ENCODE measurements around the gene CDK5. TPM values are rescaled to one million over a fixed set of nuclear protein-coding genes. Genes with fewer than 3 reads are reported as not detected.

The CDK5 gene
- total and polyA plus RNA-seq, 9 of the 15 experiments (the other 6 are each of a cell fraction or from before 2014, with no cell fraction given) = 3.2 to 38.0 (median 27.5) TPM

DNA sequence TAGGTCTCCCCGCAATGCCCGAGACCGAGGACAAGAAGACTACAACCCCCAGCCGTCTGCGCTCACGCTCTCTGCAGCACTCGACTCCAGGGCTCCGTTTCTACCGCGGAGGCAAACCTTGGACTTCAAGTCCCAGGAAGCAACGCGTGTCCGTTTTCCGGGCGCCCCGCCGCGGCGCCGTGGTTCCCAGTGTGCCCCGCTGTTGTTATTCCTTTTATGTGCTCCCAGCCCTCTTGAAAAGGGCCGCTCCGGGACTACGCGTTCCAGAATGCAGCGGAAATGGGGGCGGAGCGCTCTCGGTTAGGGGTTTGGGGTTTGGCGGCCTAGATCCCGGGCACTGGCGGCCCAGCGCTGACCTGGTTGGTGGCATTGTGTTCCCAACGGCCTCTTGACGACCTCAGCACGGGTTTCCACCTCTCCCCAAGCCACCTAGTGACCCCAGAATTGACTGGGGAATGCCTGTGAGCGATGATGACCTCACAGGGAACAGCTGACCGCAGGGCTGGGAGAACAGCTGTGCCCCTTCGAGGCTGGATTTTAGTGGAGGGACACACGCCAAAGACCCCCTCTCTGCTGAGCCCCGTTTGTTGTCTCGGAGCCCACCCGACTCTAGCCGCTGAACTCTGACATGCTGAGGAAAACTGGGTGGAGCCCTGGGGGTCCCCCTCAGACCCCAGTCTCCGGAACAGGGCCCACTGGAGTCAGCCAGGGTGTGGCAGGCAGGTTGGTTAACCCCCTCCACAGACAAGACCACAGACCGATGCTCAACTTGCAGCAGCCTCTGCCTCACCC, 488 bp upstream of the CDK5 start (continued):
- peak; percentile 95 for TF ChIP-seq CXXC5 (CRISPR knock-in tag; IDR thresholded peaks at IDR 0.05)
- peak; percentile 73 for TF ChIP-seq GATAD2A (IDR thresholded peaks at IDR 0.05)
- peak; percentile 56; the same call in 1 of the 2 replicates for TF ChIP-seq TOE1 (IDR thresholded peaks at IDR 0.05; ENCODE audit: borderline replicate concordance)
- no peak for TF ChIP-seq TOE1 (CRISPR knock-in tag; IDR thresholded peaks at IDR 0.05; ENCODE audit: borderline replicate concordance, low read depth)
- TF ChIP-seq TAL1 (IDR thresholded peaks at IDR 0.05) = no peak
- peak; percentile 21; the same call in 1 of the 2 replicates for TF ChIP-seq HINFP (tag; conservative IDR thresholded peaks at IDR 0.05; ENCODE audit: low read depth)
- no peak for TF ChIP-seq ZNF133 (CRISPR knock-in tag; IDR thresholded peaks at IDR 0.05)
- peak; percentile 61; the same call in 1 of the 2 replicates for TF ChIP-seq SREBF1 (IDR thresholded peaks at IDR 0.05; ENCODE audit: borderline replicate concordance, low read depth, low read length)
- TF ChIP-seq ZNF217 (CRISPR knock-in tag; IDR thresholded peaks at IDR 0.05) = no peak
- TF ChIP-seq C11orf30 (IDR thresholded peaks at IDR 0.05; ENCODE audit: low read depth) = no peak
- TF ChIP-seq BRF1 (IDR thresholded peaks at IDR 0.05; ENCODE audit: borderline replicate concordance, extremely low read depth, insufficient read length) = no peak
- 0 out of 2 replicates have a peak, but pooled peaks have one; percentile 69 for TF ChIP-seq SMAD4 (CRISPR knock-in tag; conservative IDR thresholded peaks at IDR 0.05)
- TF ChIP-seq, protein P1, sequence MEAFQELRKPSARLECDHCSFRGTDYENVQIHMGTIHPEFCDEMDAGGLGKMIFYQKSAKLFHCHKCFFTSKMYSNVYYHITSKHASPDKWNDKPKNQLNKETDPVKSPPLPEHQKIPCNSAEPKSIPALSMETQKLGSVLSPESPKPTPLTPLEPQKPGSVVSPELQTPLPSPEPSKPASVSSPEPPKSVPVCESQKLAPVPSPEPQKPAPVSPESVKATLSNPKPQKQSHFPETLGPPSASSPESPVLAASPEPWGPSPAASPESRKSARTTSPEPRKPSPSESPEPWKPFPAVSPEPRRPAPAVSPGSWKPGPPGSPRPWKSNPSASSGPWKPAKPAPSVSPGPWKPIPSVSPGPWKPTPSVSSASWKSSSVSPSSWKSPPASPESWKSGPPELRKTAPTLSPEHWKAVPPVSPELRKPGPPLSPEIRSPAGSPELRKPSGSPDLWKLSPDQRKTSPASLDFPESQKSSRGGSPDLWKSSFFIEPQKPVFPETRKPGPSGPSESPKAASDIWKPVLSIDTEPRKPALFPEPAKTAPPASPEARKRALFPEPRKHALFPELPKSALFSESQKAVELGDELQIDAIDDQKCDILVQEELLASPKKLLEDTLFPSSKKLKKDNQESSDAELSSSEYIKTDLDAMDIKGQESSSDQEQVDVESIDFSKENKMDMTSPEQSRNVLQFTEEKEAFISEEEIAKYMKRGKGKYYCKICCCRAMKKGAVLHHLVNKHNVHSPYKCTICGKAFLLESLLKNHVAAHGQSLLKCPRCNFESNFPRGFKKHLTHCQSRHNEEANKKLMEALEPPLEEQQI (IDR thresholded peaks at IDR 0.05) = no peak
- no peak for TF ChIP-seq MEIS2 (IDR thresholded peaks at IDR 0.05; ENCODE audit: partially characterized antibody)
- TF ChIP-seq, protein P2, sequence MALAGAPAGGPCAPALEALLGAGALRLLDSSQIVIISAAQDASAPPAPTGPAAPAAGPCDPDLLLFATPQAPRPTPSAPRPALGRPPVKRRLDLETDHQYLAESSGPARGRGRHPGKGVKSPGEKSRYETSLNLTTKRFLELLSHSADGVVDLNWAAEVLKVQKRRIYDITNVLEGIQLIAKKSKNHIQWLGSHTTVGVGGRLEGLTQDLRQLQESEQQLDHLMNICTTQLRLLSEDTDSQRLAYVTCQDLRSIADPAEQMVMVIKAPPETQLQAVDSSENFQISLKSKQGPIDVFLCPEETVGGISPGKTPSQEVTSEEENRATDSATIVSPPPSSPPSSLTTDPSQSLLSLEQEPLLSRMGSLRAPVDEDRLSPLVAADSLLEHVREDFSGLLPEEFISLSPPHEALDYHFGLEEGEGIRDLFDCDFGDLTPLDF (CRISPR knock-in tag; IDR thresholded peaks at IDR 0.05) = peak; percentile 89
- peak in 1 of 2 experiments; percentile 6 for TF ChIP-seq E2F6 (IDR thresholded peaks at IDR 0.05; ENCODE audit: borderline replicate concordance in 1 of 2, extremely low read depth in 1 of 2, insufficient read depth in 1 of 2, insufficient read length in 1 of 2, low read depth in 1 of 2, low read length in 1 of 2, poor library complexity in 1 of 2, severe bottlenecking in 1 of 2)
- peak; percentile 95 for TF ChIP-seq CREM (IDR thresholded peaks at IDR 0.05; ENCODE audit: low read depth)
- no peak for TF ChIP-seq ZSCAN29 (IDR thresholded peaks at IDR 0.05)
- no peak for TF ChIP-seq CEBPB (tag; IDR thresholded peaks at IDR 0.05)
- peak; percentile 51; the same call in 1 of the 2 replicates for TF ChIP-seq TAF7 (tag; IDR thresholded peaks at IDR 0.05)
- no peak for TF ChIP-seq CBFA2T2 (conservative IDR thresholded peaks at IDR 0.05)

Measured in K562 (cell line).